HG03521 (cell line): ENCODE measurements around the gene NDUFS1.

Experiments used
- ATAC-seq: cut with Tn5 transposase; IDR thresholded peaks from one replicate; pipeline ENCODE4 v1.9.1; 2021; ENCODE audit warnings: mild to moderate bottlenecking, moderate library complexity; ENCODE audit not compliant: unreplicated experiment

NDUFS1 gene

GRCh38 chr2:206069417-206069816, 89.8 kb downstream of the NDUFS1 start:
- no peak for ATAC-seq

- no peak for ATAC-seq
These were observed 91.0 kb downstream of the NDUFS1 start for GRCh38 chr2:206068207-206068606.
